Measurements from ENCODE around the gene STRN3.

DNA sequence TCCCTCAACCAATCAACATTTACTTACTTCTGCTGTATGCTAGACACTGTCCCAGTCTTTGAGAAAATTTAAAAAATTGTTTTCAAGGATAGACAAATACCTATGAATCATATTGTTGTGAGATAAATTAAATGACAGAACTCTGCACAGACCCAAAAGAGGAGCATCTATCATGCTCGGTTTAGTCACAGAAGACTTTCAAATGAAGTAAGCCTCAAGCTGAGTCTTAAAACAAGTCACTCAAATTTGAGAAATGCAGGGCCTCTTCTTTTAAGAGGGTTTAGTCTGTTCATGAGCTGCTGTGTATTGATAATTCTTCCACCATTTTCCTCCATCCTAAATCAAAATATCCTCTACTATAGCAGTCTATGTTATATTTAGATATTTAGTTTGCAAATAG lies 176.2 kb downstream of the STRN3 start:
- TF ChIP-seq CTCF (IDR thresholded peaks at IDR 0.05; ENCODE audit: low read depth, low read length) (no peak), MYC (IDR thresholded peaks at IDR 0.05; ENCODE audit: low read depth, low read length) (no peak)
- TF ChIP-seq, protein P1, sequence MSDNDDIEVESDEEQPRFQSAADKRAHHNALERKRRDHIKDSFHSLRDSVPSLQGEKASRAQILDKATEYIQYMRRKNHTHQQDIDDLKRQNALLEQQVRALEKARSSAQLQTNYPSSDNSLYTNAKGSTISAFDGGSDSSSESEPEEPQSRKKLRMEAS (IDR thresholded peaks at IDR 0.05; ENCODE audit: low read depth, low read length) = no peak
